Stimulated activated CD4-positive, alpha-beta T cell treated with anti-CD3 and anti-CD28 coated beads, Interleukin-2, amount 100 ng/mL, for 48 hours (primary cell): Measurements from ENCODE around the gene PPP6R3.
"Not testable (repeated sequence)": the region's sequence is repeated elsewhere in the genome, so short reads cannot be mapped to it uniquely, and the experiment has no call there.

Experiments used
- DNase-seq, 2 donors: peaks; one replicate each; pipeline ENCODE4 v3.0.0-alpha.2; 2020

Gene PPP6R3

DNA sequence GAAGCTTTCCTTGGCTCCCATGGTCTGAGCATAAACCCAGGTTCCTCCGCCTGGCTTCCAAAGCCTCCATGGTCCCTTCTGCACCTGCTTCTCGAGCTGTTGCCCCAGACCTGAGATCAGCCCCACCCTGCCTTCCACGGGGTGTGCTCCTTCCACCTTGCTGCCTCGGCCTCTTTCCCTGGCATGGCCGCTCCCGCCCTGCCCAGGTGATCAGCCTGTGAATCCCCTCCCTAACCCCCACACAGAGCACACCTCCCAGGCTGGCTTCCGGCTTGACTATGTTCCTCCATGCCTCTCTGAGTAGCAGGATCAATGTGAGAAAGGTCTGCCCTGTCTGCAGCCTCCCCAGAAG lies 2.7 kb upstream of the PPP6R3 start:
- DNase-seq, result no peak

DNA sequence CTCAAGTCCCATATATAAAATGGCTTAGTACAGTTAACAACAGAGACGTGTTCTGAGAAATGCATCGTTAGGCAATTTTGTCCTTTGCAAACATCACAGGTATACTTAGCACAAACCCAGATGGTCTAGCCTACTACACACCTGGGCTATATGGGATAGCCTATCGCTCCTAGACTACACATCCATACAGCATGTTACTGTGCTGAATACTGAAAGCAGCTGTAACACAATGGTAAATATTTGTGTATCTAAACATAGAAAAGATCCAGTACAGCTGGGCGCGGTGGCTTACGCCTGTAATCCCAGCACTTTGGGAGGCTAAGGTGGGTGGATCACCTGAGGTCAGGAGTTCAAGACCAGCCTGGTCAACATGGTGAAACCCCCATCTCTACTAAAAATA lies 2.2 kb upstream of the PPP6R3 start:
- DNase-seq, result not testable (repeated sequence)

DNA sequence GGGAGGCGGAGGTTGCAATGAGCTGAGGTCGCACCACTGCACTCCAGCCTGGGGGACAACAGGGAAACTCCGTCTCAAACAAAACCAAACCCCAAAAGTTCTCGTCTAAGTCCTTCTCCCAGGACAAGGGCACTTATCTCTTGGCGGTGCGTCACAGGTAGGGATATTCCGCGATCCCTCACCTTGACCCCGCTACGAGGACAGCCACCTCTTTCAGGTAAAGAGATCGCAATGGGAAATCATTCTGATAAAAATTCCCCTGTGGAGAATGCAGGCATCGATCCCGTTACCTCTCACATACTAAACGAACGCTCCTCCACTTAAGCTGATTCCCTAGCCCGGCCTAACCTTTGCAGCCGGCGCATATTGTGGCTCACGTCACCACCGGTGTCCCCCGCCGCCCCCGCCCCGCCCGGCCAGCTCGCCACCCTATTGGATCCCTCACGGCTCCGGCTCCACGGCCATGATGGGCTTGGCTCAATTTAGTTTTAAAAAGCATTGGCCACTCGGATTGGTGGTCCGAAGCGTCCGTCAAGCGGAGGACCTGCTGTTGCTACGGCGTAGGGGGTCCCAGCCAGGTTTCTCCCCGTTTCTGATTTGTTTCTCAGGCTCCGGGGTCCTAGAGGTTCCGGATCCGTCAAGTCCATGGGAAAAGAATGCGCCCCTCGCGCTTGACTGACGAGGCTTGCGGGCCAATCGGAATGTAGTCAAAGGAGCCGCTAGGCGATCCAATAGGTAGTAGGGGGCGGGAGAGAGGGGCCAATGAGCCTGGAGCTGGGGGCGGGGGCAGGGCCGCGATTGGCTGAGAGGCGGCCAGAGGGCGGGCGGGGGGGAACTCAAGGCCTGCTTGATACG lies 439 bp upstream of the PPP6R3 start:
- DNase-seq, result peak; percentile 97 to 98

DNA sequence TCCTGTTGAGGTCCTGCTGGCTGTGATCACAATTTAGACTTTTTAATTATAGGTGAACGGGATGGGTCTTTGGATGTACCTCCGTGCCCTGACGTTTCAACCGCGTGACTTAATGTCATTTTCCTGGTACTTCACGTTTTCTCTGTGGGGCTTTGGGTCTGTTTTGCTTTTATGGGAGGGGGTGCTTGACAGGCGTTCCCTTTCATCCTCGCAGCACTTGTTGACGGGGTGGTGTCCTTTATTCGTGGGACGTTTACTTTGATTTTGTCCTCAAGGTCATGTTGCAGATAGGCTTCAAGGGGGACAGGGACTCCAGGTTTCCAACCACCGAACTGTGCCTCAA lies 994 bp downstream of the PPP6R3 start:
- no peak for DNase-seq

DNA sequence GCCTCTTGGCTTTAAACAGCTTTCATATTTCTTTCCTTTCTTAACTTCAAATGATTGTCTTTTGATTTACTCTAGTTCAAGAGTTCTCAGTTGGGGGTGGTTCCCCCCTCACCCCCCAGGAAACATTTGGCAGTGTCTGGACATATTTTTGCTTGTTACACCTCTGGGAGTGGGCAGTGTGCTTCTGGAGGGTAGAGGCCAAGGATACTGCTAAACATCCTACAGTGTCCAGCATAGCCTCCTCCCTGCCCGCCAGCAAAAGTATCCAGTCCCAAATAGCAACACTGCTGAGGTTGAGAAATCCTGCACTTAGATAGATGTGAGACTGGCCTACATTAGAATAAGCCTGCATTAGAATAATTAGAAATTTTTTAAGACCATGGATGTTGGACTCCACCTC lies 3.2 kb downstream of the PPP6R3 start:
- no peak for DNase-seq

DNA sequence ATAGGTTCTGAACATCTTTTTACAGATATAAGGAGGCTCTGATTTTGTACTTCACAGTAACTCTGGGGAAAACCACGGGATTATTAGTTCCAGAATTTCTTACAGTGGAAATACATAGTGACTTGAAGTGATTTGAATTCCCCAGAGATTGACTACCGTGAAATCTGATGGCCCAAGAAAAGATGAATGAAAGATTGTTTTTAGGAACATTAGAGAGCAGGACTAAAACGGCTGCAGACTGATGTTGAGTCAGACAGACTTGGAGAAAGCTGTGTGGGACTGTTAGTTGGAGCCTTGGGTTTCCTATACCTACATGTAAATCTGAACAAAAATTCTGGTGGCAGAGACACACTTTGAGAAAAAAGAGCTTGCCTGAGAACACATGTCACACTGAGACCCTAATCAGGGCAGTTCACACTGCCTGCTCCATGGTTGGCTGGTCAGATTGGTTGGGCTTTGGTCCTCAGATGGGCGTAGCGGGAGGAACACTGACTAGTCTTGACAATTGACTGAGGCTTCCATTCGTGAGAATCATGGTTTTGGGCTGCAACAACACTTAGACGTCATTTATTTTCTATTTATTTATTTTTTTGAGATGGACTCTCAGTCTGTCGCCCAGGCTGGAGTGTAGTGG lies 6.8 kb downstream of the PPP6R3 start:
- no peak for DNase-seq

DNA sequence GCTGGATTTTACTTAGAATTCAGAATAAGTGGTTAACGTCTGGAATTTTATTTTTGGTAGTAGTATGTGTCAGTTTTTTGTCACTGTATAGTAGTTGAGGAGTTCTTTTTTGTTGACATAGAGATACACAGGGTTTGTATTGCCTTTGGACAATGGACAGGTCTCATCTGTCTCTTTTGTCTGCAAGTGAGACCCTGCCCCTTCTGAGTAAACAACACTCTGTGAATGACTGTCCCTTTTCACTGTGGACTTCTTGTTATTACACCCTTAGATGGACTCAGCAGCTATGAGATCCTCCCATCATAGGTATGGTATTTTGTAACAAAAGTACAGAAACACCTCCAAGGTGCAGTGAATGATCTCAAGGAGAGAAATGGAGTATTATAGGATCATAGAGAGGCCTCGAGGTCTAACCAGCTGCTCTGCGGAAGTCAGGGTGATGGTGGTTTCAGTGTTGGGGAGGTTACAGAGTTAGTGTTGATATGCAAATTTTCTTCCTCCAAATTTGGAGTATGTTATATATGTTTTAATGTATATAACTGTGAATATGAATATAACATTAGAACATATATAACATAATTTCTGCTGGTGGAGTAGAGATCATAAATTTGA lies 7.8 kb downstream of the PPP6R3 start:
- DNase-seq, result no peak

DNA sequence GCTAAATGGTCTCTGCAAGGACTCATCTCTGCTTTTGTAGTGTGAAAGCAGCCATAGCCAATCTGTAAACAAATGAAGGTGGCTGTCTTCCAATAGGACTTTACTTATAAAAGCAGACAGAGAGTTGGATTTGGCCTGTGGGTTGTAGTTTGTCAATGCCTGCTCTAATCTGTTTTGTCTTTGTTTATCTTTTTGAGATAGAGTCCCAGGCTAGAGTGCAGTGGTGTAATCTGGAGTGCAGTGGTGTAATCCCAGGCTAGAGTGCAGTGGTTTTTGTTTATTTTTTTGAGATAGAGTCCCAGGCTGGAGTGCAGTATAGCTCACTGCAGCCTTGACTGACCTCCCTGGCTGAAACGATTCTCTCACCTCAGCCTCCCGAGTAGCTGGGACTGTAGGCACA lies 8.6 kb downstream of the PPP6R3 start:
- no peak for DNase-seq

DNA sequence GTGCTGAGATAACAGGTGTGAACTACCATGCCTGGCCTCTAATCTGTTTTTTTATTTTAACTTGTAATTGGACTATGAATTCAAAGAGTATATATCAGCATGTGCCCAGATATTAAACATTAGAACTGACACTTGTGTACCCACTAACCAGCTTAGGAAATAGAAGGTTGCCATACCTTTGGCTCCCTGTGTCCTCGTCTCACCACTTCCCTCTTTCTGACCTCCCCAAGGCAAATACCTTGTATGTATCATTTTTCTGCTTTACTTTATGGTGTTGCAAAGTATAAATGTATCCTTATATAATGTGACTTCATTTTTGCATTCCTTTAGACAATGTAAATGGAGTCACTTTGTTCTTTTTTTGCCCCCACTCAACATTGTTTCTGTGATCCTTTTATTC lies 9.1 kb downstream of the PPP6R3 start:
- DNase-seq, result no peak

DNA sequence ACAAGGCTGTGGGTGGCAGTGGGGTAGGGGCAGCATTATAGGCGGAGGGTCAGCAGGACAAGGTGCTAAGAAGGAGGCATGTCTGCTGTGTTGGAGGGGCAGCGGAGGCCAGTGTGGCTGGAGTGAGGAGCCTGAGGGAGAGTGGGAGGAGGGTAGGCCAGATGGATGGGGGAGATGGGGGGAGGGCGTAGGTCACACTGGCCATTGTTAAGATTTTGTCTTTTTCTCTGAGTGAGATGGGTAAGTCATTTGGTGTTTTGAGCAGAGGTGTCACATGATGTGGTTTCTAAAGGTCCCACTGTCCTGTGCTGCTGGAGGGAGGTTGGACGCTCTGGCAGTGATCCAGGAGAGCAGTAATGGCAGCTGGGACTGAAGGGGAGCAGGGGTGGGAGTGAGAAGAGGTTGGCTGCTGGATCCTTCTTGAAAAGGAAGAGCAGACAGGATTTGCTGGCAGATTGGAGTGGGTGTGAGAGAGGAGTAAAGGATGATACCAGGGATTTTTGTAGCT lies 9.8 kb downstream of the PPP6R3 start:
- no peak for DNase-seq

DNA sequence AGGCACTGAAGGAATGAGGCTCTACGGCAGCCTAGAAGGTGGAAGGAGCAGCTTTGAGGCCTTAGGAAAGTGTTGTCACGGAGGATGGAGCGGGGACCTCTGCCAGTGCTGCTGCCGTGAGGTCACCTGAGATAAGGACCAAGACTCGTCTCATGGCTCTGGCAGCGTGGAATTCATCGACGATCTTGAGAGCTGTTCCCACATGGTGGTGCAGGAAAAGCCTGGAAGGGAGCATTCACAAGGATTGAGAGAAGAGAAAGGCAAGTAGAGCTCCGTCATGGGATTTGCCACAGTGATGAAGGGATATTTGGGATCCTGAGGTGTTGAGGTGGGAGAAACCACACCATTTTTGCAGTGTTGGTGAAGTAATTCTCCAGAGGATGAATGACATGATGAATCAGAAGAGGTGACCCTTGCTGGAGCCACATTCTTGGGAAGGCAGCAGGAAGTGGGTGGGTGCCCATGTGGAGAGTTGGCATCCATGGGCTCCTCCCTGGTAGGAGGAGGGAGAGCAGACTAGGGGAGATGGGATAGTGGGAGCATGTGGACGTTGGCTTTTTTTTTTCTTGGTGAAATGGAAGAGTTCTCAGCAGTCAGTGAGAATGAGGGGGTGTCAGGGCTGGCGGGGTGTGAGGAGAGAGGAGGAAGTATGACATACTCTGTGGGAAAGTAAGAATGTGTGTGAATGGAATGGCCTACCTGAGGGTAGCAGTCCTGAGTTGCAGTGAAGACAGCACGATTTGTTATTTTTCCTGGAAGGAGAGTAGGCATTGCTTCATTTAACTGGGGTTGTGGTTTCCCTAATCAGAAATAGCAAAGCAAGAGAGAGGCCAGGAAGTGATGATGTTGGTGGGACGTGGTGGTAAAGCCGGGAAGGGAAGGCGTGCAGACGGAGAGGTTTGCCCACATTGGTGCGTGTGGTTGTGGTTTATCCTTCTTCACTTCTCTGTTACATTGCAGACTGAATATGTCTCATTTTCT lies 11.1 kb downstream of the PPP6R3 start:
- peak; percentile 35 to 41 for DNase-seq

DNA sequence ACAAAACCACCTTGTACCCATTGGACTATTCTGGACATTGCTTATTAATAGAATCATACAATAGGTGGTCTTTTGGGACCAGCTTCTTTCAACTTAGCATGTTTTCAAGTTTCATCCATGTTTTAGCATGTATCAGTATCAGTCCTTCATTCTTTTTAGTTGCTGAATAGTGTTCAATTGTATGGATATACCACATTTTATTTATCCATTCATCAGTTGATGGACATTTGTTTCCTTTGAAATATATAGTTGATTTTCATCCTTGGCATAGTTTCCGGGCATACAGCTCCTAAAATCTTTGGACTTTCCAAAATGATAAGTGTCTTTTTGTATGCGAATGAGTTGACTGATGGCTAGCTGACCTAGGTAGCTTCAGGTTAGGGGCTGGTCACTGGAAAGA lies 12.2 kb downstream of the PPP6R3 start:
- no peak for DNase-seq

DNA sequence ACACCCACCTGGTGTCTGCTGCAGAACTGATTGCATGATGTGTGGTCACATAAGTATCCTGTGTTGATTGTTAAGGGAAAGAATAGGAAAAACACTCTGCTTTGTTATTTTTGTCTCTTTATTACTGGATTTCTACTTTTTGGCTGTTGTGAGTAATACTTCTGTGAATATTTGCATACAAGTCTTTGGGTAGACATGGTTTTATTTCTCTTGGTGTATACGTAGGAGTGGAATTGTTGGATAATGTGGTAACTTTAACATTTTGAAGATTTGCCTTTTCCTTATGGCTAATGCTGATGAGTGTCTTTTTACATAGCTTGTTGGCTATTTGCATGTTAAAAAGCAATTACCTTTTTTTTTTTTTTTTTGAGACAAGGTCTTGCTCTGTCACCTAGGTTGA lies 13.1 kb downstream of the PPP6R3 start:
- no peak for DNase-seq

DNA sequence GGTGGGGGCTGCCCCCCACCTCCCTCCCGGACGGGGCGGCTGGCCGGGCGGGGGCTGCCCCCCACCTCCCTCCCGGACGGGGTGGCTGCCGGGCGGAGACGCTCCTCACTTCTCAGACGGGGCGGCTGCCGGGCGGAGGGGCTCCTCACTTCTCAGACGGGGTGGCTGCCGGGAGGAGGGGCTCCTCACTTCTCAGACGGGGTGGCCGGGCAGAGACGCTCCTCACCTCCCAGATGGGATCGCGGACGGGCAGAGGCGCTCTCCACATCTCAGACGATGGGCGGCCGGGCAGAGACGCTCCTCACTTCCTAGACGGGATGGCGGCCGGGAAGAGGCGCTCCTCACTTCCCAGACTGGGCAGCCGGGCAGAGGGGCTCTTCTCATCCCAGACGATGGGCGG lies 15.1 kb downstream of the PPP6R3 start:
- DNase-seq, result not testable (repeated sequence)

DNA sequence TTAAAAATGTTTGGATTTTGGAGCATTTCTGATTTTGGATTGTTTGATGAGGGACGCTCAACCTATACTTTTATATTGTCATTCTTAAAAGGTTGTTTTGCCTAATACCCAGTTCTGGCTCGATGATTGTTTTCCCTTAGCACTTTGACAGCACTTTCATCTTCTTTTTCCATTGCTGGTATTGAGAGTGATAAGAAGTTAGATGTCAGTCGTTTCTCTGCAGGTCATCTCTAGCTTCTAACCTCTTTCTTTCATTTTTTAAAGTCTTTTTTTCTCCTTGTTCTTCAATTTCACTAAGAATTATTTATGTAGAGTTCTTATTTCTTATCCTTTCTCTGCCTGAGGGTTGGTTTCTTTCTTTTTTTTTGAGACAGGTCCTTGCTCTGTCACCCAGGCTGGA lies 18.8 kb downstream of the PPP6R3 start:
- DNase-seq, result no peak

DNA sequence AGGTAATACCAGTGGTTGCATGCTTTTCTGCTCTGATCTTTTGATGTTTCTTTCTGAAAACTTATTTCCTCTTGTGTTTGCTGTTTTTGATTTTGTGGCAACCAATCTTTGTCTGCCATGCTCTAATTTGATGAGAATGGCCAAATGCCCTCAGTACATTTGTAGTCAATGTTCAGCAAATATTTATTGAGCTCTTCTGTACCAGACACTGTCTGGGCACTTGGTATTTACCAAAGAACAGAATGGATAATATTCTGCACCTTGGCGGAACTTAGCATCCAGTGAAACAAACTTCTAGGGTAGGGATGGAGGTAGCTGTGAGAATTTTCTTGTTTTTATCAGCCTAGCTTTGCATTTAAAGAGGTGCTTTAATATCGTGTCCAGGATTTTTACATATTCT lies 19.6 kb downstream of the PPP6R3 start:
- no peak for DNase-seq

DNA sequence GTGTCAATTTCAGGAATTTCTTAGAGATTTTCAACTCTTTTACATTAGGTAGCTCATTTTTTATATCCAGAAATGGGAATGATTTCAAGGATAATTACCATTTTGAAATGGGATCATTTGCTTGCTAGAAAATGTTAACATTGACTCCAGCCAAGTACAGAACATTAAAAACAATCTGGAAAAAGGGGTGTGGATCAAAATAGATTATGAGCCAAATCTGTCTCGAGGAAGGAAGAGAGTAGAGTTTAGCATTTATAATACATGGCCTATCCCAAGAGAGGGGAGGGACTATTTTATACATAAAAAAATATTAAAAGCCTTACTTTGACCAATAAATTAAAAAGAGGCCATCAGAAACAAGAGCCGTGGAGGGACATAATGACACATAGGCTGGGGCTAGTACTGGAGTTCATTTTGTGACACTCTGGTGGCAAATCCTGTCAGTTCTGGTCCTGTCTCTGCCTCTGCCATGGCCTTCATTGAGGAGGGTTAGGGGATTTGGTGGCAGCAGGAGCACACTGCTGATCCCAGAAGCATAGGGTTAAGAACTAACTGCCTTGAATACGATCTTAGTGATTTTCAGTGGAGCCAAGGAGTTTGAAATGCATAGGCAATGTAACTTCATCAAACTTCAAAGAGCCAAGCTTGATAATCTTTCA lies 20.4 kb downstream of the PPP6R3 start:
- no peak for DNase-seq

DNA sequence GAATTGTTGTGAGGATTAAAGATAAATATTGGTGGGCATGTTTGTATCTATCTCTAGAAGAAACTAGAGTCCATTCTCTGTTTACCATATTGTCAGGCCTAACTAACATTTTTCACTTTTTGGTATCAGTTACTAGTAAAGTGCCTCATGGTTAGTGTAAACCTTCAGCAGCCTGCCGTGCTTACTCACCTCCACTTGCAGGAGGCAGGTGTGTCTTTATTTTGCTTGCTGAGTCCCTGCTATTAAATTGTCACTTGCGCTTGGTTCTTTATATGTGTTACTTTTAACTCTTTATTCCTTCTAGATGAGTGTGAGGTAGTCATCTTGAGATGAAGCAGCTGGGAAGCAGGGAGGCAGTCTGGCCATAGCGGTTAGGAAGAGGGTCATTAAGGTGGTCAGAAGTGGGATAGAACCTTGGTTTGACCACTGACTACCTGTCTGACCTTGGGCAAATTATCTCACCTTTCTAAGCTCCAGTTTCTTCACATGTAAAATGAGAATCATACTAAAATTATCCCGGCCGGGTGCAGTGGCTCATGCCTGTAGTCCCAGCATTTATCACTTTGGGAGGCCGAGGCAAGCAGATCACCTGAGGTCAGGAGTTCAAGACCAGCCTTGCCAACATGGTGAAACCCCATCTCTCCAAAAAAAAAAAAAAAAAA lies 21.2 kb downstream of the PPP6R3 start:
- no peak for DNase-seq

DNA sequence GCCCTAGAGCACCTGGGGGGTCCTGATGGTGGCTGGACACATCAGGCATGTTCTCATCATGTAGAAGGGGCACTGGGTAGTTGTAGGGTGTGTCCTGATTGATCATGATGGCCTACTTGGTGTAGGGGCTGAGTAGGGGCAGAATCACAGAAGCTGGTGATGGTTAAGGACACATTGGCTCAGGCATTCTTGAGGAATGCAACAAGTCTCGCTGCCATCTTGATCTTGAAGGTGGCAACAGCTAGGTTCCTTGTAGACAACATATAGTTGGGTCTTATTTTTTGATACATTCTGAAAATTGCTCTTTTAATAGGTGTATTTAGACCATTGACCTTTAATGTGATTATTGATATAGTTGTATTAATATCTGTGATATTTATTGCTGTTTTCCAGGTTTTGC lies 28.1 kb downstream of the PPP6R3 start:
- no peak for DNase-seq

DNA sequence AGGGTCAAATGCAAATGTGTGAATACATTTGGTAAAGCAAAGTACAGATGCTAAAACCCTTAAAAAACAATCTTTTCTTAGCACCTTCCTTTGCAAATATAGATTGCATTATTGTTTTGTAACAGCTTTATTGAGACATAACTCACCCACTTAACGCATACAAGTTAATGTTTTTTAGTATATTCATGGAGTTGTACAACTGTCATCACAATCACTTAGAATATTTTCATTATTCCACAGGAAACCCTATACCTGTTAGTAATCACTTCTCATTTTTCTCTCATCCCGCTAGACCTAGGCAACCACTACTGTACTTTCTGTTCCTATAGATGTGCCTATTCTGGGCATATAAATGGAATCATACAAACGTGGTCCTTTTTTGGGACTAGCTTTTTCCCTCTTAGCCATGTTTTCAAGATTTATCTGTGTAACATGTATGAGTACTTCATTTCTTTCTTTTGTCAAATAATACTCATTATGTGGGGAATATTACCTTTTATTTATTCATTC lies 34.7 kb downstream of the PPP6R3 start:
- no peak for DNase-seq

DNA sequence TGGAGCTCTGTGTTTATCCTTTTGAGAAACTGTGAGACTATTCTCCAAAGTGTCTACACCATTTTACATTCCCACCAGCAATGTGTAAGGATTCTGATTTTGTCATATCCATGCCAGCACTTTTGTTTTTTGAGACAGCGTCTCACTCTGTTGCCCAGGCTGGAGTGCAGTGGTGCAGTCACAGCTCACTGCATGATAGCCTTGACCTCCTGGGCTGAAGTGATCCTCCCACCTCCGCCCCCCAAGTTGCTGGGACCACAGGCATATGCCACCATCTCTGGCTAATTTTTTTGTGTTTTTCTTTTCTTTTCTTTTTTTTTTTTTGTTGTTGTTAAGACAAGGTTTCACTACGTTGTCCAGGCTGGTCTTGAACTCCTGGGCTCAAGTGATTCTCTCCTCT lies 35.3 kb downstream of the PPP6R3 start:
- DNase-seq, result no peak

DNA sequence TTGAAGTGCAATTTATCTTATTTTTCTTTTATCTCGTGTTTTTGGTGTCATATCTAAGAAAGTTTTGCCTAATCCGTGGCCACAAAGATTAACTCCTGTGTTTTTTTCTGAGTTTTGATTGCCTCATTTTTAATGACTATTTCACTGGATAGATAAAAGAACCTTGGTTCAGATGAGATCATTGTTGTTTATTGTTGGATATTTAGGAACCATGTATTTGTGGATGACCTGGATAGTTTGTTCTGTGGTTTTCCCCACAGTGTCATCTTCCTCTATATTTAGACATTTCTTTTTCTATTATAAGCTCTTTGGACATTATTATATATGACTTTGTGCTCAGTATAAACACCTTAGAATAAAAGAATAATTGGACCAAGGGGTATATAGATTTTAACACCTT lies 37.2 kb downstream of the PPP6R3 start:
- DNase-seq, result no peak
